Ovary (tissue), 3 donors: Measurements from ENCODE around the gene LCK.

ENCODE experiments used
- CTCF ChIP-seq, 3 donors: fragments of 450-650 bp in 2 of 3; fragments of 200-600 bp in 1 of 3; IDR thresholded peaks; one replicate each; pipeline versions ENCODE4 v1.5.1 to v1.8.0; 2016 to 2022; ENCODE audit warnings: antibody characterized with exemption in 3 of 3, mild to moderate bottlenecking in 1 of 3
- POLR2A ChIP-seq: fragments of 450-650 bp; IDR thresholded peaks from one replicate; pipeline ENCODE4 v1.6.1; 2017; ENCODE audit warnings: antibody characterized with exemption, mild to moderate bottlenecking, moderate library complexity
- donor health status: DM: no; HTN: no; CAD: no.

GRCh38 chr1:32219022-32219421 is 32.0 kb upstream of the LCK start:
- TF ChIP-seq POLR2A, result no peak
- no peak for TF ChIP-seq CTCF (IDR thresholded peaks at IDR 0.05)
